ENCODE data around the gene NXPH4.
A peak's percentile ranks its signal among the peaks of the same experiment; 100 is the strongest.

The NXPH4 gene

DNA sequence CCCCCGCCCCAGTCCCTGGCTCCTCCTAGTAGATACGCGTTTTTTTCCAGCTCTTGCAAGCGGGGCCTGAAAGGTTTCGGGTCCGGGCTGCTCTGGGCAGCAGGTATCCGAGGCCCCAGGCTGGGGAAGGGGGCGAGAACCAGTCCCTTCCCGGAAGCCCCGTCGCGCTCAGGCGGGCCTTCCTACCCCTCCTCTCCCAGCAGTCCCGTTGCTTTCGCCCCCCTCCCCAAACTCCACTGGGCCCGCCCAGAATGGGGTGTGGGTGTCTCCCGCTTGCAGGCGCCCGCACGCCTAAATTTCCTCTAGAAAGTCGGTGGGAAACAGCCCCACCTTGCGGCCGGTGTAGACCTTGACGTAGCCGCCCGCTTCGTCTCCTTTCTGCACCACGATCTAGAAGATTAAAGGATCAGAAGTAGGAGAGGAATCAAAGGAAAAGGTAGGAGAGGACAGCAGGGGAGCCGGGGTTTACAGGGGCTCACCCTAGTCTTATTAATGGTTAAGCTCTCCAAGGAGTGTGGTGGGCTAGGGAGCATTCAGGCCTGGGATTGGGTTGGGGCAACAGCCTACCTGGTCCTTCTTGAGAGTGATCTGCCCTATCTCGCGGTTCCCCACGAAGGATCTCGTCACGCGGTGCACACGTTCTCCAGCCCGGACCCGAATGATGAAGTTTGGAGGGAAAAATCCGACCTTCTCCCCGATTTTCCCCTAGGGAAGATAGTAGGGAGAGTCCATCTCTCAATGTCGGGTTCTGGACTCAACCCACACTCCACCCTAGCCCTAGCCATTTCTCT is 27.1 kb downstream of the NXPH4 start:
- H3K27ac ChIP-seq, result peak overlapping the region; percentile 69
- peak; percentile 90 for TF ChIP-seq CTCF (conservative IDR thresholded peaks at IDR 0.05)

GRCh38 chr12:57244312-57244696 is 27.7 kb downstream of the NXPH4 start:
- peak overlapping the region; percentile 69; the same call in 1 of the 2 replicates for H3K27ac ChIP-seq

DNA sequence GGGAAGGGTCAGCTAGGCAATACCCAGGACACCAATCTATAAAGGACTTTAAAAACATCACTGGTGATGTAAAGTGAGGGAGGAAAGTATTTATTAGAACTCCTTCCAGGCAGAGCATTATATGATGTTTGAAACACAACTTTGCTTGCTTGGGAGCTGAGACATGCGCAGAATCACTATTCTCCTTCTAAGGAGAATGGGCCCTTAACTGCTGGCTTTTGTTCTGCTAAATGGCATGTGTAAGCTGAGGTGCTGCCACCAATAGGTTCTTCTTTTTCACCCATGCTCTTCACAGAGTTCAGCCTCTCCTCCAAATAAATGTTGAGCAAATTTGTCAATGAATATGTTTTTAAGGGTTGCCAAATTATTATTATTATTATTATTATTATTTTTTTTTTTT is 30.4 kb downstream of the NXPH4 start:
- no peak overlapping the region for H3K27ac ChIP-seq
- no peak for TF ChIP-seq CTCF (conservative IDR thresholded peaks at IDR 0.05)

More at GRCh38 chr12:57244312-57244696, 27.7 kb downstream of the NXPH4 start:
- TF ChIP-seq CTCF (conservative IDR thresholded peaks at IDR 0.05), result no peak

DNA sequence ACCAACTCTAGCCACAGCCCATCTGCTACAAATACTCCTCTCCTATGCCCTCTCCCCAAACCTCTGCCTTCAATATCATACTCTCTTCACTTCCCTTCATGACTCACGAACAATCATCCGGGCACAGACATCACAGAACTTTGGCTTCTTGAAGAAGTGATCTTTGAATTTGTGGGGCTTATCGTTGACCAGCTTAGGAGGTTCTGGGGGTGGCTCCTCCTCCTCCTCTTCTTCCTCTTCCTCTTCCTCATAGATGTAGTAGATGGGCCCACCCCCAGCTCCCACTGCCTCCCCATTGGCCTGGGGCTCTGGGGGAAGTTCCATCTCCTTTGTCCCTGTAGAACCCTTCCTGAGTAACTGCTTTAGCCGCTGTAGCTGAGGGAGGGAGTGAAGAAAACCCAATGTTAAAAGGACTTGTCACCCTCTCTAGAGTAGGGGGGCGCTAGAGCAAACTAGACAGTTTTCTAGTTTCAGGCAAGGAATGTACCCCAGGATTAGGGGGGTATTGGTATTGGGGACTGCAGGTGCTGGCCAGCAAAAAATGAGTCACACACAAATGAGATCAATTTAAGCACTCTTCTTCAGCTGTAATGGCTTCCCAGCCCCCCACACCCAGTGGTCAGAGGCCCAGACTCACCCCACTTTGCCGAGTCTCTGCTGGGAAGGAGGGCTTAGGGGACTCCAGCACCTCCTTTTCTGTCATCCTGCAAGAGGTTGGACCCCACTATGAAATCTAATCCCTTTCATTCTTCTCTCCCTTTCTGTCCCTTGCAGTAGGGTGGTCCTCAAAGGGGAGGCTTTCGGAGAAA is 32.5 kb downstream of the NXPH4 start:
- no peak overlapping the region for H3K27ac ChIP-seq
- TF ChIP-seq CTCF (conservative IDR thresholded peaks at IDR 0.05), result no peak

- H3K27ac ChIP-seq, result no peak overlapping the region
- TF ChIP-seq CTCF (conservative IDR thresholded peaks at IDR 0.05), result no peak
These were observed 33.9 kb downstream of the NXPH4 start for GRCh38 chr12:57250541-57250940.

DNA sequence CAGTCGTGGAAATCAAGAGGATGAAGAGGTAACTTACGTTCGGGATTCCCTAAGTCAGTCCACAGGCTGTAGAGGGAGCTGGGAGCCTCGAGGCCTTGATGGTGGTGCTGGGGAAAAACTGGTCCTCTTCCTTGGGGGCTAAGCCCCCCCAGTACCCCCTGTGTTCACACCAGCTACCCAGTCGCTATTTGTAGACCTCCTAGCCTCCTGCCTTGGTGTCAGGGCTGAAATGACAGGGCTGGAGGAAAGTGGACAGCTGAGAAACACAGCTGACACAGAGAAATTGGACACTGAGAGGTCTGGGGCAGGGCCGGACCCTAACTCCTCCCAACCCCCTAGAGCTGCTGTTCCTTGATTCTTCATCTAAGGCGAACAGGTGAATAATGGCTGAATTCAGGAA is 34.4 kb downstream of the NXPH4 start, which contains the start of gene STAC3:
Gene STAC3, minus strand, starts transcription at position 232 of the 400 bp plus-strand sequence. CDS start 1,551 bp downstream, outside the sequence.
- no peak for TF ChIP-seq CTCF (conservative IDR thresholded peaks at IDR 0.05)
- H3K27ac ChIP-seq, result no peak within 1 kb of the TSS
